Bronchus fibroblast of lung (primary cell): Measurements from ENCODE around the gene OR2J1. TPM values are rescaled to one million over a fixed set of nuclear protein-coding genes. Genes with fewer than 3 reads are reported as not detected.

Source experiments
- total RNA-seq: library from RNA; depleted of rRNA; stranded (reverse); fragments of >200 nt; gene quantifications from 2 replicates; pipeline ENCODE4 v1.2.3, GENCODE V29; 2015

OR2J1 gene
- not detected in 2 replicates for total RNA-seq

DNA sequence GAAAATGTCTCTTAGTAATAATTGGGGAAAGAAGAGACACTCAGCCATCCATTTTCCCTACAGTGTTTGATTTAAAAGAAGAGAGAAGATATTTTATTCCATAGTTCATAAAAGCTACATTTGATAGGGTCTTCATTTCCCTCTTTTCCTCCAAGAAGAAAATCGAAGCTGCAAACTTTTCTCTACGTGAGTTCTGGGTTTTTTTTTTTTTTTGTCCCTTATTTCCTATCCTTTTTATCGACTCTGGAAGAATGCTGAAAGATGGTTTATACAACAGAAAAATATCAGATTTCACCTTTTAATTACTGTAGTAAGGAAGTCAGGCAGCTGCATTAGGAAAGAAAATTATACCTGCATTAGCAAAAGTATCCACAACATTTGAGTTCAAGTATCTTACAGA lies at the start of gene OR2J1:
Gene OR2J1 (plus strand): TSS at position 301 of the 400 bp plus-strand sequence. CDS start 1,453 bp downstream, outside the sequence.

DNA sequence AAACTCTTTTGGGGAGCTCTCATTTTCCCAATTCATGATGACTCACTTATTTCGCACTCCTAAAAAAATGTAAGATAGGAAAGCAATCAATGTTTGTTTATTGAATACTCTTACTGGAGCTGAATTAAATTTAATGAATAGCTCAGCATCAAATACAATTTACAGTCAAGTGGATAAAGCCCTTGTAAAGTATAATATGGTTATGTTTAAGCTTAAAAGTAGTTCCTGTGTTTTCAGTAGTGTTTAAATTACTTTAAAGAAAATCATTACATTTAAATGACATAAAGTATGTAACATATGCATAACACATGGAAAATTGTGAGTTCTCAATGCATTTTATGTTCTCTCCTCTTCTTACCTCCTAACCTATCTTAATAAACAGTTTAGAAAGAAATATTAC lies 12.1 kb upstream of the OR2J1 start, which contains the start of gene OR2B3:
Gene OR2B3 (minus strand): TSS at position 101 of the 400 bp plus-strand sequence. CDS start 65 bp downstream, at position 36.

DNA sequence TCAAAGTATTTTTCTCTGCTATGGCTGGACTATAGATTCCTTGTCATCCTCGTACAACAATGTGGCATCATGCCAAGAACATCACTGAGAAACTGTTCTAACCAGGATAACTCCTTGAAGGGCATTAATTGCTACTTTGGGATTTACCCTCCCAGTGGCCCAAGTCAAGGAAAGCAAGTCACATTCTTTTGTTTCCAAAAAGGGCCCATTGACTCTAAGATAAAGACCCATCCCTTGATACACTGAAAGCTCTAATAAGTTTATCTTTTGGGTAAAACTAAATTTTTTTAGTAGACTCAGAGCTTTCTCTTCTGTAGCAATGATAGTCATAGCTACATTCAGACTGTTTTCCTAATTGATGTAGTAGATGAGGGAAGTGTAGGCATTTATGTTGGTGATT lies 8.5 kb downstream of the OR2J1 start, which contains the start of gene OR2J3:
Gene OR2J3 (plus strand): TSS at position 301 of the 400 bp plus-strand sequence. CDS start 3,833 bp downstream, outside the sequence.

Other genes with a start within 250 kb of the OR2J1 start
- 46.5 and 53.0 TPM in 2 replicates for gene TRIM27, start 175.5 kb upstream of the OR2J1 start, total RNA-seq
- 0.67 and 0.74 TPM in 2 replicates for gene ZNF311, start 94.2 kb upstream of the OR2J1 start, total RNA-seq
- gene OR2W1, start 54.3 kb upstream of the OR2J1 start, total RNA-seq, result not detected in 2 replicates
- not detected in 2 replicates for gene OR2B3, start 12.2 kb upstream of the OR2J1 start, total RNA-seq
- gene OR2J3, start 8.6 kb downstream of the OR2J1 start, total RNA-seq, result not detected in 2 replicates
- not detected in 2 replicates for gene OR2J2, start 71.4 kb downstream of the OR2J1 start, total RNA-seq
- gene OR14J1, start 202.2 kb downstream of the OR2J1 start, total RNA-seq, result not detected in 2 replicates